GM21447 (cell line): ENCODE results near the gene TENT5C.

Source experiments
- ATAC-seq: cut with Tn5 transposase; IDR thresholded peaks from one replicate; pipeline ENCODE4 v1.9.1; 2021; ENCODE audit not compliant: unreplicated experiment

Gene TENT5C

GRCh38 chr1:117672756-117673155, 66.9 kb downstream of the TENT5C start:
- ATAC-seq = no peak

- ATAC-seq = no peak
Observed at GRCh38 chr1:117673405-117673804, 67.6 kb downstream of the TENT5C start.

GRCh38 chr1:117674521-117675400, 68.9 kb downstream of the TENT5C start:
- ATAC-seq = peak; percentile 59

- ATAC-seq = no peak
Observed at GRCh38 chr1:117675907-117676430, 70.1 kb downstream of the TENT5C start.

- no peak for ATAC-seq
Observed at GRCh38 chr1:117676615-117677130, 70.8 kb downstream of the TENT5C start.
